RWPE2 (cell line): Measurements from ENCODE around the gene IRF2.

ENCODE experiments used
- ATAC-seq: fragments of 200-7000 bp; cut with Tn5 transposase; 3 replicates; pipeline ENCODE4 v1.9.1; 2021; ENCODE audit warnings: low read depth
- DNase-seq: peaks from one replicate; pipeline ENCODE4 v3.0.0-alpha.2; 2020; ENCODE audit warnings: low spot score
- H3K27ac ChIP-seq: fragments of 450-650 bp; 2 replicates; pipeline ENCODE4 v1.5.1; 2017; ENCODE audit warnings: mild to moderate bottlenecking; ENCODE audit not compliant: poor library complexity, severe bottlenecking
- H3K27me3 ChIP-seq: fragments of 250-450 bp; sonication (Bioruptor Pico); 2 replicates; pipeline ENCODE4 v1.5.1; 2021; ENCODE audit warnings: mild to moderate bottlenecking, moderate library complexity; ENCODE audit not compliant: insufficient read depth, poor library complexity, severe bottlenecking
- H3K36me3 ChIP-seq: fragments of 250-450 bp; sonication (Bioruptor Pico); 2 replicates; pipeline ENCODE4 v1.5.1; 2020; ENCODE audit warnings: low read depth, mild to moderate bottlenecking, moderate library complexity
- H3K4me1 ChIP-seq: fragments of 250-450 bp; sonication (Bioruptor Pico); 2 replicates; pipeline ENCODE4 v1.5.1; 2021; ENCODE audit warnings: mild to moderate bottlenecking, moderate library complexity; ENCODE audit not compliant: insufficient read depth, poor library complexity, severe bottlenecking
- H3K4me3 ChIP-seq: fragments of 250-450 bp; sonication (Bioruptor Pico); 2 replicates; pipeline ENCODE4 v1.5.1; 2021; ENCODE audit warnings: mild to moderate bottlenecking, moderate library complexity; ENCODE audit not compliant: severe bottlenecking
- H3K9me3 ChIP-seq: fragments of 250-450 bp; sonication (Bioruptor Pico); 2 replicates; pipeline ENCODE4 v1.5.1; 2021; ENCODE audit warnings: mild to moderate bottlenecking, moderate library complexity; ENCODE audit not compliant: severe bottlenecking
- TF ChIP-seq, protein P1 (sequence below): fragments of 450-650 bp; IDR thresholded peaks from one replicate; pipeline ENCODE4 v1.5.1; 2017; ENCODE audit warnings: mild to moderate bottlenecking, moderate library complexity; ENCODE audit not compliant: poor library complexity, severe bottlenecking

IRF2 gene

DNA sequence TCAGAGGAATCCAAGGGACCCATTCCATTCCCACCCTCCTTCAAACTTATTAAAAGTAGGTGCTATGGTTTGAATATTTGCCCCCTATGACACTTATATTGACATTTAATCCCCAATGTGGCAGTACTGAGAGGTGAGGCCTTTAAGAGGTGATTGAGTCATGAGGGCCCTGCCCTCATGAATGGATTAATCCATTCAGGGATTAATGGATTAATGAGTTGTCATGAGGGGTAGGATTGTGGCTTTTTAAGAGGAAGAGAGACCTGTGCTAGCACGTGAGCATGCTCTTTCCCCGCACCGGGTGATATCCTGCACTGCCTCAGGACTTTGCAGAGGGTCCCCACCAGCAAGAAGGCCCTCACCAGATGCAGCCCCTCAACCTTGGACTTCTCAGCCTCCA lies 50.1 kb downstream of the IRF2 start:
- TF ChIP-seq, protein P1, sequence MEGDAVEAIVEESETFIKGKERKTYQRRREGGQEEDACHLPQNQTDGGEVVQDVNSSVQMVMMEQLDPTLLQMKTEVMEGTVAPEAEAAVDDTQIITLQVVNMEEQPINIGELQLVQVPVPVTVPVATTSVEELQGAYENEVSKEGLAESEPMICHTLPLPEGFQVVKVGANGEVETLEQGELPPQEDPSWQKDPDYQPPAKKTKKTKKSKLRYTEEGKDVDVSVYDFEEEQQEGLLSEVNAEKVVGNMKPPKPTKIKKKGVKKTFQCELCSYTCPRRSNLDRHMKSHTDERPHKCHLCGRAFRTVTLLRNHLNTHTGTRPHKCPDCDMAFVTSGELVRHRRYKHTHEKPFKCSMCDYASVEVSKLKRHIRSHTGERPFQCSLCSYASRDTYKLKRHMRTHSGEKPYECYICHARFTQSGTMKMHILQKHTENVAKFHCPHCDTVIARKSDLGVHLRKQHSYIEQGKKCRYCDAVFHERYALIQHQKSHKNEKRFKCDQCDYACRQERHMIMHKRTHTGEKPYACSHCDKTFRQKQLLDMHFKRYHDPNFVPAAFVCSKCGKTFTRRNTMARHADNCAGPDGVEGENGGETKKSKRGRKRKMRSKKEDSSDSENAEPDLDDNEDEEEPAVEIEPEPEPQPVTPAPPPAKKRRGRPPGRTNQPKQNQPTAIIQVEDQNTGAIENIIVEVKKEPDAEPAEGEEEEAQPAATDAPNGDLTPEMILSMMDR = no peak
- no peak for DNase-seq
- Histone ChIP-seq H3K27ac (no peak overlapping the region), H3K4me1 (peaks cover 8% of the 10 kb centered on the region), H3K4me3 (no peak overlapping the region), H3K36me3 (peaks cover 49% of the 10 kb centered on the region), H3K9me3 (no peaks in the 10 kb centered on the region), H3K27me3 (no peaks in the 10 kb centered on the region)
- ATAC-seq = no peak

DNA sequence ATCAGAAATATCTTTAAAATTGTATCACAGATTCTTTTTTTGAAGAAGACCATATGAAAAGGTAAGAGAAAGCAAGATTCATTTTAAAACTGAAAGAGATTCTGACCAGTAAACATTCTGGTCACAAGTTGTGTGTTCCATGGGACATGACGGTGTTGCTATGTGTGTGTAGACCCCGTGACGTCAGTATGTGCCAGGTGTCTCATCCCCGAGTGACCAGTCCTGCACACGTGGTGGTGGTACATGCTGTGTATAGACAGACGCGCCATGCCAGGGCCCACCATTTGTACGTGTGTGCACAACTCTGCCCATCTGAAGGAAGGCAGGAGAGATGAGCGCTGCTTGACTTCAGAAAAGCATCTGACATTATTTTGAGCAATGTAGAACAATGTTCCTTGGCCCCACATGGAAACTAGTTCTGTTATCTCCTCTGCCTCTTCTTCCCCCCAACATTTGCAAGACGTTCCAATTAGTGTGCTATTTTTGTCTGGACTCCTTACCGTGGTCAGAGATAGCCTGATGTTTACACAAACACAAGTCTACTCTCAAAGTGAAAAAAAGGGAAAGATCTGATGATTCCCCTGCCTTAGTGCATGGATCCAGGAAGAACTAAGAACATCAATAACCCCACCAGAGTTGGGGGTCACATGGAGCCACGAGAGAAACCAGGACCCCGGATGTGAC lies 51.2 kb downstream of the IRF2 start:
- peaks cover 18% of the 10 kb centered on the region for H3K4me1 ChIP-seq
- H3K27me3 ChIP-seq = no peaks in the 10 kb centered on the region
- no peak overlapping the region for H3K27ac ChIP-seq
- TF ChIP-seq, protein P1 = no peak
- no peak overlapping the region for H3K4me3 ChIP-seq
- H3K9me3 ChIP-seq = no peaks in the 10 kb centered on the region
- ATAC-seq (no peak), DNase-seq (no peak)
- H3K36me3 ChIP-seq = peaks cover 55% of the 10 kb centered on the region

DNA sequence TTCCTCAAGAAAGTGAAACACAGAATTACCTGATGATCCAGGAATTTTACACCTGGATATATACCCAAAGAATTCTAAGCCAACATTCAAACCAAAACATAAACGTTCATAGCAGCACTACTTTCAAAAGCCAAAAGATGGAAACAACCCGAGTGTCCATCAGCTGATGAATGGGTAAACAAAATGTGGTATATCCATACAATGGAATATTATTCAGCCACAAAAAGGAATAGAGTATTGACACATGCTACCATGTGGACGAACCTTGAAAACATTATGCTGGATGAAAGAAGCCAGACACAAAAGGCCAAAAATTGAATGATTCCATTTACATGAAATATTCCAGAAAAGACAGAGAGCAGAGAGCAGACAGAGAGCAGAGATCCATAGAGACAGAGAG lies 52.0 kb downstream of the IRF2 start:
- no peak overlapping the region for H3K27ac ChIP-seq
- H3K9me3 ChIP-seq = no peaks in the 10 kb centered on the region
- TF ChIP-seq, protein P1 = no peak
- ATAC-seq (no peak), DNase-seq (no peak)
- no peak overlapping the region for H3K4me3 ChIP-seq
- H3K36me3 ChIP-seq = peaks cover 51% of the 10 kb centered on the region
- no peaks in the 10 kb centered on the region for H3K27me3 ChIP-seq
- H3K4me1 ChIP-seq = peaks cover 18% of the 10 kb centered on the region

DNA sequence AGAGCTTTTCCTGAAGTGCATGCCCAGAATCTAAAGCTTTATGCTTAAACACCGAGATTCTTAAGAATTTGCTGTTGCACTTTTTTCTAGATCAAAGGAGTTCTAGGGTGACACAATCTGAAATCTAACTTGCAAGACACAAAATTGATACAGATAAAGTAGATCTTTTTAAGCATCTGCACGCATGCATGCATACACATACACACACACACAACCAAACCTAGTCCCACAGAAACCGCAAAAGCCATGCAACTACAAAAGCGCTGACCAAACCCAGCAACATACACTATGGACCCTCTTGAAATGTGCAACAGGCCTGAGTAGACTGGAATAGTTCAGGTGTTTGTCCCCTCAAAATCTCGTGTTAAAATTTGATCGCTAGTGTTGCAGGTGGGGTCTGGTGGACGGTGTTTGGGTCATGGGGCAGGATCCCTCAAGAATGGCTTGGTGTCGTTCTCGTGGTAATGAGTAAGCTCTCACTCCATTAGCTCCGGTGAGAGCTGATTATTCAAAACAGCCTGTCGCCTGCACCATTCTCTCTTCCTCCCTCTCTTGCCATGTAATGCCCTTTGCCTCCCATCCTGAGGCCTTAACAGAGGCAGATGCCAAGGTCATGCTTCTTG lies 52.7 kb downstream of the IRF2 start:
- Histone ChIP-seq H3K4me1 (peaks cover 19% of the 10 kb centered on the region), H3K9me3 (no peaks in the 10 kb centered on the region), H3K4me3 (no peak overlapping the region), H3K27me3 (no peaks in the 10 kb centered on the region), H3K27ac (no peak overlapping the region), H3K36me3 (peaks cover 48% of the 10 kb centered on the region)
- no peak for ATAC-seq
- TF ChIP-seq, protein P1 = no peak
- no peak for DNase-seq

DNA sequence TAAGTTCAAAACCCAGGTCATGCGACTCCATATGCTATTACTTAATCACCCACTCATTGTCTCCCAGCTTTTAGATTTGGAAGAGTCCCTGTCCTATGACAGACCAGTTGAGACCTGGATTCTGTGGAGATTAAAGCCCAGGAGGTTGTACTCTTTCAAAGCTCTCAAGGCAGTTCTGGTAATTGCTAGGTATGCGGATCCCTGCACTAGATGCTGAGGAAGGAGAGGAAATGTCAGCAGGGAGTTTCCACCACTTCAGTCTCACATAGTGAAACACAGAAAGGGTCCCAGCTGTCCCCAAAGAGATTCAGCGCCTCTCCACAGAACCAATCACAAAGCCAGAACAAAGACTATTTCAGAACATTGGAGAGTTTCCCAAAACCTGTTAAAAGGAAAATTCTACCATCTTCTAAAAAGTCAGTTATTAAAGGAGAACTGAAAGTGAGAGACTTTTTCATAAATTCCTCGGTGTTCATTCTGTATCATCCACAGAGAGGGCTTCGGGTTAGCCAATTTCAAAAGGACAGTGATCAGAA lies 53.4 kb downstream of the IRF2 start:
- TF ChIP-seq, protein P1 = no peak
- no peak for DNase-seq
- H3K4me1 ChIP-seq = peaks cover 23% of the 10 kb centered on the region
- no peaks in the 10 kb centered on the region for H3K9me3 ChIP-seq
- H3K4me3 ChIP-seq = no peak overlapping the region
- ATAC-seq = no peak
- no peaks in the 10 kb centered on the region for H3K27me3 ChIP-seq
- H3K36me3 ChIP-seq = peaks cover 47% of the 10 kb centered on the region
- H3K27ac ChIP-seq = no peak overlapping the region
